Calu3 (cell line): ENCODE results near the gene DPPA3. TPM values are rescaled to one million over a fixed set of nuclear protein-coding genes. Genes with fewer than 3 reads are reported as not detected.

Experiments used
- BruUV-seq: library from RNA; stranded (reverse); fragments of 400-500 nt; replicated peaks from 2 replicates; lab custom pipeline; 2021; lab: Mats Ljungman, UMichigan
- CTCF ChIA-PET: fragments of 300-600 bp; sonication (Branson Sonifier 250); formaldehyde crosslinking; loops from one replicate; lab custom pipeline; 2022; ENCODE audit warnings: antibody characterized with exemption; lab: Charles Lee
- DNase-seq: peaks from one replicate; pipeline ENCODE4 v3.0.0; 2022
- H3K27ac Mint-ChIP-seq: one replicate; pipeline ENCODE4 v1.8.0; 2022; ENCODE audit warnings: mixed read lengths; ENCODE audit not compliant: unreplicated experiment
- H3K27me3 Mint-ChIP-seq: one replicate; pipeline ENCODE4 v1.8.0; 2022; ENCODE audit warnings: mixed read lengths; ENCODE audit not compliant: unreplicated experiment
- H3K36me3 Mint-ChIP-seq: one replicate; pipeline ENCODE4 v1.8.0; 2022; ENCODE audit warnings: mild to moderate bottlenecking, moderate library complexity, mixed read lengths; ENCODE audit not compliant: insufficient read depth, unreplicated experiment
- H3K4me1 Mint-ChIP-seq: one replicate; pipeline ENCODE4 v1.8.0; 2022; ENCODE audit warnings: mild to moderate bottlenecking, low read depth, mixed read lengths; ENCODE audit not compliant: unreplicated experiment
- H3K4me3 Mint-ChIP-seq: one replicate; pipeline ENCODE4 v1.8.0; 2022; ENCODE audit warnings: mild to moderate bottlenecking, low read depth, moderate library complexity, mixed read lengths; ENCODE audit not compliant: unreplicated experiment
- H3K9me3 Mint-ChIP-seq: one replicate; pipeline ENCODE4 v1.8.0; 2022; ENCODE audit warnings: low read depth, mixed read lengths; ENCODE audit not compliant: unreplicated experiment
- intact Hi-C: fragments of 100-400 bp; cut with micrococcal nuclease; formaldehyde crosslinking; loops from one replicate; pipeline ENCODE4 v1.10.0; 2022; ENCODE audit not compliant: unreplicated experiment
- total RNA-seq: library from RNA; stranded (reverse); gene quantifications from 2 replicates; pipeline ENCODE4 v1.2.3, GENCODE V29; 2022
- TF ChIP-seq, protein P1 (sequence below): fragments of 200-600 bp; IDR thresholded peaks from one replicate; pipeline ENCODE4 v1.8.0; 2022; ENCODE audit warnings: antibody characterized with exemption; ENCODE audit not compliant: unreplicated experiment

DPPA3 gene
- total RNA-seq, 1 experiment from 2014 or later = not detected

DNA sequence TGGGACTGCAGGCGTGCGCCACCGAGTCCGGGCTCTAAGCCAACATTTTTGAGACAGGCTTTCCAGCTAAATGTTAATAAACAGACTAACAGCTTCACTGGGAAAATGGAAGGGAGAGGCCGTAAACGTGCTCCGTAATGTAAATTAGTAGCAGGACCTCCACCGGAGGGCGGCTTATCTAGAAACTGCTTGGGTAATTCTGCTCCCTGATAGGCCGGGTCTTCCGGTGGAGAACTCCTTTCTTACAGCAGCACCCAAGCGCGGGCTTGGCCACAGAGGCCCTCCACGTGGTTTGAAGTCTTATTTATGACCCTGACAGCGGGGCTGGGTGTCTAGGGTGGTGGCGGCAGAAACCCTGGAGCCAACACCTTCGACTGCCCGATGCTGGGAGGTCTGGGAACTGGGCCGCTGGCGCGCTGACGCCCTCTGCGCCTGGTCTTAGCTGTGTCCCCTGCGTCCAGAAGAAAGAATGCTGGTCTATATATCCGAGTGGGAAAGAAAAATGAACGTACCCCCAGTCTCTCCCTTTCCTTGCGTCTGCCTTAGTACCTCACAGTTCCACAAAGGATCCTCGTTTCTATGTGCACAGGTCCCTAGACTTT, 1.7 kb downstream of the DPPA3 start:
- intact Hi-C loops = no loop called here
- CTCF ChIA-PET = no interaction called here
- no peak for DNase-seq
- no TSS peak for BruUV-seq
- Mint-ChIP-seq H3K27me3 (peaks cover 18% of the 10 kb centered on the region), H3K27ac (no peak overlapping the region), H3K4me1 (no peaks in the 10 kb centered on the region), H3K4me3 (no peak overlapping the region), H3K9me3 (no peaks in the 10 kb centered on the region), H3K36me3 (no peaks in the 10 kb centered on the region)
- TF ChIP-seq, protein P1, sequence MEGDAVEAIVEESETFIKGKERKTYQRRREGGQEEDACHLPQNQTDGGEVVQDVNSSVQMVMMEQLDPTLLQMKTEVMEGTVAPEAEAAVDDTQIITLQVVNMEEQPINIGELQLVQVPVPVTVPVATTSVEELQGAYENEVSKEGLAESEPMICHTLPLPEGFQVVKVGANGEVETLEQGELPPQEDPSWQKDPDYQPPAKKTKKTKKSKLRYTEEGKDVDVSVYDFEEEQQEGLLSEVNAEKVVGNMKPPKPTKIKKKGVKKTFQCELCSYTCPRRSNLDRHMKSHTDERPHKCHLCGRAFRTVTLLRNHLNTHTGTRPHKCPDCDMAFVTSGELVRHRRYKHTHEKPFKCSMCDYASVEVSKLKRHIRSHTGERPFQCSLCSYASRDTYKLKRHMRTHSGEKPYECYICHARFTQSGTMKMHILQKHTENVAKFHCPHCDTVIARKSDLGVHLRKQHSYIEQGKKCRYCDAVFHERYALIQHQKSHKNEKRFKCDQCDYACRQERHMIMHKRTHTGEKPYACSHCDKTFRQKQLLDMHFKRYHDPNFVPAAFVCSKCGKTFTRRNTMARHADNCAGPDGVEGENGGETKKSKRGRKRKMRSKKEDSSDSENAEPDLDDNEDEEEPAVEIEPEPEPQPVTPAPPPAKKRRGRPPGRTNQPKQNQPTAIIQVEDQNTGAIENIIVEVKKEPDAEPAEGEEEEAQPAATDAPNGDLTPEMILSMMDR = no peak

DNA sequence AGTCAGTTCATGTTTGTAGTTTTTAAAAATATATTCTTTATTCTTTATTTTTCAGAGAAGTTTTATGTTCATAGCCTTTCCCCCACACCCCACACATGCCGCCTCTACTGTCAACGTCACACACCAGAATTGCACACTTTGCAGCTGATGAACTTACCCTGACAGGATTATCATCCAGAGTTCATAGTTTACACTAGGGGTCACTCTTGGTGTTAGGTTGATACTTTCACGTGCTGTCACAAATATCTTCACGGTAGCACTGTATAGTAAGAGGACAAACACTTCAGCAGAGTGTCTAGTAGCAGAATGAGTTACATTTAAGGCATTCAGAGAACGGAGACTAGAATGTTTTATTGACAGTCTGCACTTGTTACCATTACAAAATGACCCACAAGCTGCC, 5.1 kb downstream of the DPPA3 start:
- Mint-ChIP-seq H3K27me3 (peaks cover 21% of the 10 kb centered on the region), H3K9me3 (no peaks in the 10 kb centered on the region), H3K27ac (no peak overlapping the region), H3K4me1 (no peaks in the 10 kb centered on the region), H3K36me3 (no peaks in the 10 kb centered on the region), H3K4me3 (no peak overlapping the region)
- no TSS peak for BruUV-seq
- intact Hi-C loops = loop anchor here (2.0 kb wide), 1 partner anchor 90 kb away; no protein-coding TSS in a partner anchor
- TF ChIP-seq, protein P1 = no peak
- CTCF ChIA-PET = interaction anchor here (0.6 to 1.3 kb wide), 3 partner anchors 35 to 90 kb away, joined by 3 to 5 read pairs (median 3); no protein-coding TSS in a partner anchor
- DNase-seq = no peak

DNA sequence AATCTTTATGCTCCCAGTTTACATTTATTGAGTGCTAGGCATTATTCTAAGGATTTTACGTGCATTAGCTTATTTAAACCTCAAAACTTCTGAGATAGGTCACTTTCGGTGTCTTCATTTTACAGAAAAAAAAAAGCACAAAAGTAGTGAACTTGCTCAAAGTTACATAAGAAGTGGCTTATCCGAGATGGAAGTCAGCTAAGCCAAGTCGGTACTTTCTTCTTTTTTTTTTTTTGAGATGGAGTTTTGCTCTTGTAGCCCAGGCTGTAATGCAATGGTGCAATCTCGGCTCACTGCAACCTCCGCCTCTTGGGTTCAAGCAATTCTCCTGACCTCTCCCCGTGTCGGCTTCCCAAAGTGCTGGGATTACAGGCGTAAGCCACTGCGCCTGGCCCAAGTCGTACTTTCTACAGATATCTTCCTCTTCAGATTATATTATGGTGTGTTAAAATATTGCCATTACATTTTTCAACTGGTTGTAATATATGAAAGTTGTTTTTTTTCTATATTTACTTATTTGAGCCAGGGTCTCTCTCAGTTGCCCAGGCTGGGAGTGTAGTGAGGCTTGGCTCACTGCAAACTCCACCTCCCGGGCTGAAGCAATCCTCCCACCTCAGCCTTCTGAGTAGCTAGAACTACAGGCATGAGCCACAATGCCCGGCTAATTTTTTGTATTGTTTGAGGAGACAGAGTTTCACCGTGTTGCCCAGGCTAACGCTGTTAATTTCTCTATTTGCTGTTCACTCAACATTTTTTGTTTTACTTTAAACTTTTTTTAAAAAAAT, 8.9 kb downstream of the DPPA3 start:
- intact Hi-C loops = no loop called here
- CTCF ChIA-PET = no interaction called here
- H3K36me3 Mint-ChIP-seq = no peaks in the 10 kb centered on the region
- no TSS peak for BruUV-seq
- H3K4me3 Mint-ChIP-seq = no peak overlapping the region
- no peak for DNase-seq
- H3K27ac Mint-ChIP-seq = no peak overlapping the region
- no peaks in the 10 kb centered on the region for H3K9me3 Mint-ChIP-seq
- no peaks in the 10 kb centered on the region for H3K4me1 Mint-ChIP-seq
- H3K27me3 Mint-ChIP-seq = peaks cover 24% of the 10 kb centered on the region
- TF ChIP-seq, protein P1 = no peak

DNA sequence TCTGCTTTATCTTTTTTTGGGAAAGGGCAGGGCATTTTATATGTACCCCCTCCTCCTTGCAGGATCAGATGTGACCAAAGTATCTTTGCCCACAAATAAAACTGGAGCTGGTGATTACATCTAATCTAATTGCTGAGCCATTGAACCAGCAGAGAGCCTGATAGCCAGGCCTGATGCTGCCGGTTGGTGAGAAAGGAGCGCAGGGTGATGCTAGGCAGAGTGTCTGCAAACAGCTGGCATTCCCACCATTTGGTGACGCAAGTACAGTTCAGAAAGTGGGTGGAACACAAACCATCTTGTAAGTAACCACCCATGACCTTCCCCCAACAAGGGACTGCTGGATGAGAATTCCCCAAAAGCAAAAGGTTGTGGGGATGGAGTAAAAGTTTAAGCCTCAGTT, 12.7 kb downstream of the DPPA3 start:
- intact Hi-C loops = no loop called here

More for the DNA sequence above, 12.7 kb downstream of the DPPA3 start:
- Mint-ChIP-seq H3K27me3 (peaks cover 15% of the 10 kb centered on the region), H3K9me3 (no peaks in the 10 kb centered on the region), H3K36me3 (no peaks in the 10 kb centered on the region), H3K27ac (no peak overlapping the region), H3K4me1 (no peaks in the 10 kb centered on the region), H3K4me3 (no peak overlapping the region)
- no TSS peak for BruUV-seq
- CTCF ChIA-PET = no interaction called here
- no peak for DNase-seq
- TF ChIP-seq, protein P1 = no peak
